22Rv1 (cell line): Measurements from ENCODE around the gene MEOX2.

Experiments used
- CTCF ChIP-seq: fragments of 450-650 bp; IDR thresholded peaks from 2 replicates; pipeline ENCODE4 v1.5.1; 2017; ENCODE audit warnings: mild to moderate bottlenecking
- ZFX ChIP-seq: fragments of 450-650 bp; IDR thresholded peaks from 2 replicates; pipeline ENCODE4 v1.6.1; 2017; ENCODE audit warnings: antibody characterized with exemption, borderline replicate concordance

- TF ChIP-seq CTCF = no peak
- no peak for TF ChIP-seq ZFX
Observed at GRCh38 chr7:15606561-15606960, 79.9 kb downstream of the MEOX2 start.
